Effector memory CD4-positive, alpha-beta T cell (primary cell): Measurements from ENCODE around the gene PCP4.

ENCODE experiments used
- DNase-seq, 3 donors: peaks; one replicate each; pipeline ENCODE4 v3.0.0-alpha.2; 2020
- H3K27ac ChIP-seq: 2 replicates; pipeline ENCODE4 v1.7.0; 2013; ENCODE audit warnings: mild to moderate bottlenecking, low read length, moderate library complexity; ENCODE audit not compliant: insufficient read depth, poor library complexity, severe bottlenecking
- H3K27me3 ChIP-seq: replicated peaks from 2 replicates; pipeline ENCODE4 v1.7.0; 2013; ENCODE audit warnings: mild to moderate bottlenecking, low read length; ENCODE audit not compliant: insufficient read depth, control insufficient read depth, poor library complexity, severe bottlenecking
- H3K36me3 ChIP-seq: 2 replicates; pipeline ENCODE4 v1.7.0; 2013; ENCODE audit warnings: mild to moderate bottlenecking, low read length, moderate library complexity; ENCODE audit not compliant: control insufficient read depth, insufficient read depth
- H3K4me1 ChIP-seq: 2 replicates; pipeline ENCODE4 v1.7.0; 2013; ENCODE audit warnings: low read length, mild to moderate bottlenecking; ENCODE audit not compliant: control insufficient read depth, insufficient read depth, poor library complexity, severe bottlenecking
- H3K4me3 ChIP-seq: 2 replicates; pipeline ENCODE4 v1.7.0; 2013; ENCODE audit warnings: low read length, low read depth, mild to moderate bottlenecking; ENCODE audit not compliant: insufficient read depth, poor library complexity, severe bottlenecking
- H3K9me3 ChIP-seq: 2 replicates; pipeline ENCODE4 v1.7.0; 2013; ENCODE audit warnings: mild to moderate bottlenecking, low read length, moderate library complexity; ENCODE audit not compliant: control insufficient read depth

Gene PCP4

GRCh38 chr21:39913706-39914305 lies 46.6 kb downstream of the PCP4 start:
- H3K4me1 ChIP-seq = no peaks in the 10 kb centered on the region
- no peak overlapping the region for H3K4me3 ChIP-seq
- no peak for DNase-seq
- H3K9me3 ChIP-seq = no peaks in the 10 kb centered on the region
- no peaks in the 10 kb centered on the region for H3K36me3 ChIP-seq
- H3K27me3 ChIP-seq = no peaks in the 10 kb centered on the region
- no peak overlapping the region for H3K27ac ChIP-seq

DNA sequence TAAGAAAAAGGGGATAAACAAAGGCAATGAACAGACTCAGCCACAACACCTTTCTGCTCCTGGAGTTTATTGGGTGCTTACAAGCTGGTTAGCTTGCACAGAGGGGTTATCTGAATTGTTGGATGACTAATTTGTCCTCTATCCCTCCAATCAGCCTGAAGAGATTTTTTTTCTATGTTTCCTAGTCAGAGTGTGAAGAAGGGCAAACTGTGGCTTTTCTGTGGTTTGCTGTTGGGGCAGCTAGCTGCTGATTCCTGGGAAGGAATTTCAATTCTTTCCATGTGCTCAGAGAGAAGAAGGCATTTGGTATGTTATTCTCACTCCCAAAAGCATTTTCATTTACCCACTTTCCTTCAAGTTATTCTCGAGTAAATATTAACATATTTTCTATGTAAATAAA lies 48.6 kb downstream of the PCP4 start:
- H3K9me3 ChIP-seq = no peaks in the 10 kb centered on the region
- no peaks in the 10 kb centered on the region for H3K36me3 ChIP-seq
- no peaks in the 10 kb centered on the region for H3K27me3 ChIP-seq
- H3K4me1 ChIP-seq = no peaks in the 10 kb centered on the region
- no peak overlapping the region for H3K4me3 ChIP-seq
- no peak overlapping the region for H3K27ac ChIP-seq
- DNase-seq = no peak

DNA sequence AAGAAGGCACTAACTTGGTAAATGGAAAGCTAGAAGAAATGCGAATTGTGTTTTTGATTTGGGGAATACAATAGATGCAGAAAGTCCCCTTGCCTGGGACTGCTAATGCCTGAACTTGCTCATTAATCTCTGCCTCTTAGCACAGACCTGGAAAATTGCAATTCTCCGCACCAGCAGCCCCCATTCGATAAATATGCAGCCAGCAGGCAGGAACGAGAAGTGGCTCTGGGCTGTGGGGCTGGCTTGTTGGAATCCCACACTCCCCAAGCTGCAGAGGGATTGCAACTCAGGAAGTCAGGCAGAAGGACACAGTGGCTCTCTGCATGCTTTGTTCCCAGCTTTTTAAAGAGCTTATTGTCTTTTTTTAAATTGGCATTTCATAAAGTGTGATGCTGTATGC lies 51.3 kb downstream of the PCP4 start:
- Histone ChIP-seq H3K4me3 (no peak overlapping the region), H3K4me1 (no peaks in the 10 kb centered on the region), H3K27me3 (no peaks in the 10 kb centered on the region), H3K36me3 (no peaks in the 10 kb centered on the region), H3K27ac (no peak overlapping the region), H3K9me3 (no peaks in the 10 kb centered on the region)
- no peak for DNase-seq

DNA sequence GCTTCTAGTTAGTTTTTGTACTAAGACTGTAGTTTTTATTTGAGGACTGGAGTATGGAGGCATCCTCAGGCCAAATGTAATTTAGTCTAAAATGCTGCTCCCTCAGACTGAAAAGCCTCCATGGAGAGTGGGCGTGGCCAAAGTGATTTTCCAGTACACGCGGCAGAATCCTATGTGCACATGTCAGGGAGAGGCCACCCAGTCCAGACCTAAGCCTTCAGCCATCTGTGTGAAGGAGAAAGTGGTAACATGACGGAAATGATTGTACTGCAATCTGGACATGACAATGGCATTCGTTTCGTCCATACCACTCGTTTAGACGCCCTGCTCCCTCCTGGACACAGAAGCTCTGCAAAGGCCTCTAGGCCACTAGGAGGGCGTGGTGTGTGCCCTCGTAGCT lies 56.2 kb downstream of the PCP4 start:
- H3K27me3 ChIP-seq = no peaks in the 10 kb centered on the region
- no peak overlapping the region for H3K4me3 ChIP-seq
- no peaks in the 10 kb centered on the region for H3K36me3 ChIP-seq
- no peak overlapping the region for H3K27ac ChIP-seq
- no peak for DNase-seq
- no peaks in the 10 kb centered on the region for H3K9me3 ChIP-seq
- H3K4me1 ChIP-seq = no peaks in the 10 kb centered on the region

DNA sequence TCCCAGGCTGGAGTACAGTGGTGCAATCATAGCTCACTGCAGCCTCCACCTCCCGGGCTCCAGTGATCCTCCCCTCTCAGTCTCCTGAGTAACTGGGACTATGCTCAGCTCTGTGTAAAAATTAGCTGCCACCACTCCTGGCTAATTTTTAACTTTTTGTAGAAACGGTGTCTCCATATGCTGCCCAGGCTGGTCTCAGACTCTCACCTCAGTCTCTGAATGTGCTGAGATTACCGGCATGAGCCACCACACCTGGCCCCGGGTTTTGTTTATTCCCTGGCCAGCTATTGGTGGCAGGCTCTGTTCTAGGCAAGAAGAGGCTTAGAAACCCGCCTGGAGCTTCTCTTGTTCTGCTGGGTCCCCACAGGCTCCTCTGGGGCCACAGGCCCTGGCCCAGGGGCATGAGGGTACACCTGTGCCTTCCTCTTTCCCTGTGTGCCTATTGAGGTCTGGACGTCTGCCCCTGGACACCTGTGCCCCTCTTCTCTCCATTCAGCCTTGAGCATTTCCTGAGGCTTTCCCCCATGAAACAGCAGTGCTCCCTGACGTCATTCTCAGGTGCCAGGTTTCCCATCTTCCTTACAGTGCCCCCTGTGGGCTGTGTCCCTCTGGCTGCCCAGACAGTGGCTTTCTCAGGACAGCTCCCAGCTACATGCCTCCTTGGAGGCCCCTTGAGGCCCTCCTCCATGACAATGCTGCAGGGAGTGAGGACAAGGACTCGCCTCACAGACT lies 57.5 kb downstream of the PCP4 start:
- H3K36me3 ChIP-seq = no peaks in the 10 kb centered on the region
- H3K27ac ChIP-seq = no peak overlapping the region
- H3K4me1 ChIP-seq = no peaks in the 10 kb centered on the region
- no peak for DNase-seq
- H3K4me3 ChIP-seq = no peak overlapping the region
- no peaks in the 10 kb centered on the region for H3K9me3 ChIP-seq
- H3K27me3 ChIP-seq = no peaks in the 10 kb centered on the region

DNA sequence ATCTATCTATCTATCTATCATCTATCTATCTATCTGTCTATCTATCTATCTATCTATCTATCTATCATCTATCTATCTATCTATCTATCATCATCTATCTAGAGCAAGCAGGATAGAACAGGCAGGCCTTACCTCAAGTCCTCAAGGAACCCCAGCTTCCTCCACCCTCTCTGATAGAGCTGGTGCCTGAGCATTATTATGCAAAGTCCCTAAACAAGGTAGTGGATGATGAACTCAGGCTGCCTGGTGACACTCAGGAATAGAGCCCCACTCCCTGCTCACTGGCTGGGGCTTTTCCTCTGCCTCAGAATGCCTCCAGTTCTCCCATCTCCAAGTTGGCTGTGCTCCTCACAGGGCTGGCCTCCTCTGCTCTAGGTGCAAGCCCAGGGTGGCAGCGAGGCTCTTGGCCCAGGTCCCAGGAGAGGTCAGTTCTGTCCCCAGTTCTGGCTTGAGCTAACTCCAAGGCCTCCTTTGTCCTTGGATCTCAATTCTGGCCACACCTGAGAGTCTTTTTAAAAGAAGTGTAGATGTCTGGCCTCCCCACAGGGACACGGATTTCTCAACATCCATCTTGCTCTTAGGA lies 60.2 kb downstream of the PCP4 start:
- Histone ChIP-seq H3K27me3 (no peaks in the 10 kb centered on the region), H3K4me1 (no peaks in the 10 kb centered on the region), H3K9me3 (no peaks in the 10 kb centered on the region)

DNA sequence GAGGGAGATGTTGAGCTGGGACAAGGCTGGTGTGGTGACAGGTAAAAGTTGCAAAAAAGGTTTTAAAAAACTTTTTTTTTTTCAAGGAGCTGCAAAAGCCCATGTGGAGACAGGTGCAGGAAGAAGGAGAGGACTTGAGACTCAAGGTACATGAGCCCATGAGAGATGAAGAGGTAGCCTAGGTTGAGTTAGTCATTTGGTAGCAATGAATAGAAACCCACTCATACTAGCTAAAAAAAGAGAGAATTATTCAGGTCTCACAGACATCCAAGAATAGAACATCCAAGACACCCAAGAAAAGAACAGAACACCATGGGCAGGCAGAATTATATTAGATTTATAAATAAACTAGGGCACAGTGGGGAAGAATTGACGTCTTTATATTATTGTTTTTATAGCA lies 65.1 kb downstream of the PCP4 start:
- H3K36me3 ChIP-seq = no peaks in the 10 kb centered on the region
- H3K27me3 ChIP-seq = no peaks in the 10 kb centered on the region
- no peak overlapping the region for H3K27ac ChIP-seq
- H3K4me1 ChIP-seq = no peaks in the 10 kb centered on the region
- no peaks in the 10 kb centered on the region for H3K9me3 ChIP-seq
- no peak overlapping the region for H3K4me3 ChIP-seq
- no peak for DNase-seq

More for the DNA sequence above, 60.2 kb downstream of the PCP4 start:
- no peak overlapping the region for H3K4me3 ChIP-seq
- H3K36me3 ChIP-seq = no peaks in the 10 kb centered on the region
- H3K27ac ChIP-seq = no peak overlapping the region
- DNase-seq = no peak

GRCh38 chr21:39934895-39935294 lies 67.7 kb downstream of the PCP4 start:
- no peaks in the 10 kb centered on the region for H3K36me3 ChIP-seq
- no peak overlapping the region for H3K4me3 ChIP-seq
- no peaks in the 10 kb centered on the region for H3K27me3 ChIP-seq
- no peak for DNase-seq
- no peaks in the 10 kb centered on the region for H3K9me3 ChIP-seq
- H3K4me1 ChIP-seq = no peaks in the 10 kb centered on the region
- H3K27ac ChIP-seq = no peak overlapping the region

- Histone ChIP-seq H3K4me3 (no peak overlapping the region), H3K36me3 (no peaks in the 10 kb centered on the region), H3K9me3 (no peaks in the 10 kb centered on the region), H3K4me1 (no peaks in the 10 kb centered on the region), H3K27ac (no peak overlapping the region), H3K27me3 (no peaks in the 10 kb centered on the region)
- DNase-seq = no peak
Observed at GRCh38 chr21:39935716-39936115, 68.5 kb downstream of the PCP4 start.

- no peak for DNase-seq
- Histone ChIP-seq H3K4me3 (no peak overlapping the region), H3K36me3 (no peaks in the 10 kb centered on the region), H3K9me3 (no peaks in the 10 kb centered on the region), H3K27ac (no peak overlapping the region), H3K4me1 (no peaks in the 10 kb centered on the region), H3K27me3 (no peaks in the 10 kb centered on the region)
Observed at GRCh38 chr21:39938086-39938625, 70.9 kb downstream of the PCP4 start.
